ENCODE results near the gene CRACDL. TPM values are rescaled to one million over a fixed set of nuclear protein-coding genes. Genes with fewer than 3 reads are reported as not detected.

CRACDL gene
- total RNA-seq, 1 donor from 2014 or later: 1.6 TPM

DNA sequence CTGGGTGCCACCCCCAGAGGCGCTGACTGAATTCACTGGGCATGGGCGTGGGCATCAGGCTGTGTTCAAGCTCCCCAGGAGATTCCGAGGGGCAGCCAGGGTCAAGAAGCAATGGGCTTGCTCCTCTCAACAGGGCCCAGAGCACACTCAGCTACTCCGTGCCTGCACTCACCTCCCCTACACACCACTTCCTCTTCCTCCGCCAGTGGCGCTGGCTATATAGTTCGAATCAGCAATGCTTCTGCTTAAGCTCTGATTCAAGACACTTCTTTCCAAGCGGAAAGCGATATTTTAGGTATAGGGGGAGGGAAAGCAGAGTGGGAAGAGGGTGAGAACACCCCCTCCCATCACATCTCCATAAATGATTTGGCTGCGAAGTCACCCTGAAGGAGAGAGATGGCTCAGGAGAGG is 42.1 kb downstream of the CRACDL start:
- H3K27ac Mint-ChIP-seq: no peak overlapping the region
- peaks cover 3% of the 10 kb centered on the region for H3K27me3 Mint-ChIP-seq
- no peaks in the 10 kb centered on the region for H3K36me3 Mint-ChIP-seq (ENCODE audit: insufficient read depth)
- H3K4me3 Mint-ChIP-seq (ENCODE audit: low read depth): no peak overlapping the region
- DNase-seq (ENCODE audit: low spot score, unreplicated experiment): no peak
- H3K9me3 Mint-ChIP-seq (ENCODE audit: low read depth): peaks cover 8% of the 10 kb centered on the region
- peaks cover 3% of the 10 kb centered on the region for H3K4me1 Mint-ChIP-seq (ENCODE audit: low read depth)
- no peak for TF ChIP-seq CTCF (IDR thresholded peaks at IDR 0.05; ENCODE audit: unreplicated experiment)

GRCh38 chr2:98892871-98893270 is 43.2 kb downstream of the CRACDL start:
- Mint-ChIP-seq H3K36me3 (ENCODE audit: insufficient read depth) (no peaks in the 10 kb centered on the region), H3K27me3 (peaks cover 3% of the 10 kb centered on the region), H3K4me1 (ENCODE audit: low read depth) (no peaks in the 10 kb centered on the region), H3K27ac (no peak overlapping the region), H3K4me3 (ENCODE audit: low read depth) (no peak overlapping the region), H3K9me3 (ENCODE audit: low read depth) (peaks cover 14% of the 10 kb centered on the region)
- DNase-seq (ENCODE audit: low spot score, unreplicated experiment): no peak
- no peak for TF ChIP-seq CTCF (IDR thresholded peaks at IDR 0.05; ENCODE audit: unreplicated experiment)

- DNase-seq (ENCODE audit: low spot score, unreplicated experiment): no peak
- no peak overlapping the region for H3K4me3 Mint-ChIP-seq (ENCODE audit: low read depth)
Measured at GRCh38 chr2:98891591-98891990, 44.4 kb downstream of the CRACDL start.

GRCh38 chr2:98886066-98886554 is 49.9 kb downstream of the CRACDL start:
- Mint-ChIP-seq H3K36me3 (ENCODE audit: insufficient read depth) (no peaks in the 10 kb centered on the region), H3K9me3 (ENCODE audit: low read depth) (peaks cover 37% of the 10 kb centered on the region), H3K27ac (no peak overlapping the region)

More at GRCh38 chr2:98891591-98891990, 44.4 kb downstream of the CRACDL start:
- no peak for TF ChIP-seq CTCF (IDR thresholded peaks at IDR 0.05; ENCODE audit: unreplicated experiment)
- Mint-ChIP-seq H3K4me1 (ENCODE audit: low read depth) (no peaks in the 10 kb centered on the region), H3K27ac (no peak overlapping the region), H3K27me3 (peaks cover 3% of the 10 kb centered on the region), H3K9me3 (ENCODE audit: low read depth) (peaks cover 24% of the 10 kb centered on the region), H3K36me3 (ENCODE audit: insufficient read depth) (no peaks in the 10 kb centered on the region)

GRCh38 chr2:98884658-98885057 is 51.4 kb downstream of the CRACDL start:
- Mint-ChIP-seq H3K4me3 (ENCODE audit: low read depth) (no peak overlapping the region), H3K27ac (no peak overlapping the region), H3K4me1 (ENCODE audit: low read depth) (no peaks in the 10 kb centered on the region), H3K36me3 (ENCODE audit: insufficient read depth) (no peaks in the 10 kb centered on the region), H3K9me3 (ENCODE audit: low read depth) (peaks cover 31% of the 10 kb centered on the region), H3K27me3 (no peaks in the 10 kb centered on the region)
- DNase-seq (ENCODE audit: low spot score, unreplicated experiment): no peak
- no peak for TF ChIP-seq CTCF (IDR thresholded peaks at IDR 0.05; ENCODE audit: unreplicated experiment)

More at GRCh38 chr2:98886066-98886554, 49.9 kb downstream of the CRACDL start:
- no peak for DNase-seq (ENCODE audit: low spot score, unreplicated experiment)
- Mint-ChIP-seq H3K4me3 (ENCODE audit: low read depth) (no peak overlapping the region), H3K27me3 (no peaks in the 10 kb centered on the region), H3K4me1 (ENCODE audit: low read depth) (no peaks in the 10 kb centered on the region)
- no peak for TF ChIP-seq CTCF (IDR thresholded peaks at IDR 0.05; ENCODE audit: unreplicated experiment)
